ENCODE measurements around the gene SLMAP.

Gene SLMAP

DNA sequence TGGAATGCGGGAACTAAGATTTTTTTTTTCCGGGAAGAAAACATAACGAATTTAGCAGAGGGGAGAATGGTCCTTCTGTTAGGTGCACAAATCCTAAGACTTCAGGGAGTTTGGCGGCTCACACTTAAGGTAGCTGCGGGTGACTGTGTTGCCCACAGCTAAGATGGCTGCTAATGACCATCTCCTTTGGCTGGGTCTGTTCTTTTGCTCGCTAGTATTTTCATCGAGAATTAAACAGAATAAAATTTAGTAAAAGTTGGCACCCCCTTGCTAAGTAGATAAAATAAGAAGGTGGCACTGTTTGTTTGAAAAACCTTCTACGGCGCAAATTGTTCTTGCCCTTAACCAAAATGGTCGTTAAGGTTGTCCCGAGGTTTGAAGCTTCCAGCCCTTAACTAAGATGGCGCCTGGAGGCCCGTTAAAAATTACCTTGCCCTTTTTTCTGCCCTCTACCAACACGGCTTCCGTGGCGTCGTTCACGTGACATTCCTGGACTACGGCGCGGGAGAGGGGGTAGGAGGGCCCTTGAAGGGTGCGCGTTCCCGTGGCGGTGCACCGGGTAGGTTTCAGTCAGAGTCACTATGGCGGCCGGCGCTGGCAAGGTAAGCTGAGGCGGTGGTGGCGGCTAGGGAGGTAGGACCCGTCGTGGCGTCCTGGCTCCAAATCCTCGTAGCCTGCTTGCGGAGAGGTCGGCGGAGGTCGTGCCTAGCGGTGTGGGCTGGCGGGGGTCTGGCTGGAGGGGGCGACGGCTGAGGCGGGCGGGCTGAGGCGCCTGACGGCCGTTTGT is at the start of gene SLMAP:
Gene SLMAP (plus strand): TSS at position 569 of the 787 bp plus-strand sequence. CDS start 1,343 bp downstream, outside the sequence.
- peak; percentile 92 for DNase-seq

DNA sequence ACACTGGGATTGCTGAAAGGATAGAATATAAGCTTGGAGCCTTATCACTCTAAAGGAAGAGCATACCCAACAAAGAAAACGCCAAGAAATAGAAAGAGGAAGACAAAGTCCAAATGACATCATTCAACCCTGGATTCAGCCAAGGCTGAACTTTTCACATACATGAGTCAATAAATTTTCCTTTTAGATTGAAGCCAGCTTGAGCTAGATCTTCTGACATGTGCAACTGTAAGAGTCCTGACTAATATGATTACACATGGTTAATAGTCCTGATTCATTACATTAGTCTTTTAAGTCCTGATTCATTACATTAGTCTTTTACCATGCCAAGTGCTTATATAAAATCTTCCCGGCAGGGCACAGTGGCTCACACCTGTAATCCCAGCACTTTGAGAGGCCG is 49.6 kb upstream of the SLMAP start:
- DNase-seq, result no peak

DNA sequence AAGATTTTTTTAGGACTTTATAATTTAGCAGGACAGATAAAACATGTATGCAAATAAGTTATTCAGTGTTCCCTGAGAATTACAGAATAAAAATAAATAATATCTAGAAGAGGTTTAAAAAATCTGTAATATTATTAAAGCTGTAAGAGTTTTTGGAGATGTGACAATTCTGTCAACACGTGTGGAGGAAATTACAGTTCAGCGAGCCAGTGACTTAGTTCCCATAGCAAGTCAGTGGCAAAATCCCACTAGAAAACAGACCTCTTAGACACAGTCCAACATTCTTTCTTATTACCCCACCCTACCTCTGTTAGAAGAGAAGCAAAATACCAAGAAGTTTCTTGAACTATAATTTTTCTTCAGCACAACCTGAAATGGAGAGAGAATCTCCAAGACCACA is 47.1 kb upstream of the SLMAP start:
- DNase-seq, result no peak

DNA sequence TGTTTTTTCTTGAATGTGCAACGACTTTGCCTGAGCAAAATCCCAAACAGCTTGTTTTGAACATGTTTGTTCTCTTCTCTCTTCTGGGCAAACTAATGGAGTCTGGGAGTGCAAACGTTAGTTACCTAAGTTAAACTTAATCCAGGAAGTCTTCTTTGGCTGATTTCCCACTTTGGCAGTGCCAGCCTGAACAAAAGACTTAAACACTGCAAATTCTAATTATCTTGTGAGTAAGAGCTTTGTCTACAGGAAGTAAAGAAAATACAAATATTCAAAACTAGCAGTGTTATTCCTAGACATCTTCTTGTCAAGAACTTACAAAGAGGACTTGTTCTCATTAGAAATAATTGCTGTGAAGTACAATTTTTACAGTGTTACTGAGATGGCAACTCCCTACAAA is 46.5 kb upstream of the SLMAP start:
- no peak for DNase-seq

DNA sequence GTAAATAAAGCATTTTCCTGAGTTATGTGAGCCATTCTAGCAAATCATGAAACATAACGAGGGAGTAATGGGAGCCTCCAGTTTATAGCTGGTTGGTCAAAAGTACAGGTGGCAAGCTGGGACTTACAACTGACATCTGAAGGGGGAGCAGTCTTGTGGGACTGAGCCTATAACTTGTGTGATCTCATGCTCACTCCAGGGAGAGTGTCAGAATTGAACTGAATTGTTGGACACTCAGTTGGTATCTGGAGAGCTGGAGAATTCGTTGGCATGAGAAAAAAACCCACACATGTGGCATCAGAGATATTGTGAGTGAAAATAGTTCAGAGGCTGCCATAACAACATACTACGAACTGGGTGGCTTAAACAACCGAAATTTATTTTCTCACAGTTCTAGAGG is 40.4 kb upstream of the SLMAP start:
- no peak for DNase-seq

DNA sequence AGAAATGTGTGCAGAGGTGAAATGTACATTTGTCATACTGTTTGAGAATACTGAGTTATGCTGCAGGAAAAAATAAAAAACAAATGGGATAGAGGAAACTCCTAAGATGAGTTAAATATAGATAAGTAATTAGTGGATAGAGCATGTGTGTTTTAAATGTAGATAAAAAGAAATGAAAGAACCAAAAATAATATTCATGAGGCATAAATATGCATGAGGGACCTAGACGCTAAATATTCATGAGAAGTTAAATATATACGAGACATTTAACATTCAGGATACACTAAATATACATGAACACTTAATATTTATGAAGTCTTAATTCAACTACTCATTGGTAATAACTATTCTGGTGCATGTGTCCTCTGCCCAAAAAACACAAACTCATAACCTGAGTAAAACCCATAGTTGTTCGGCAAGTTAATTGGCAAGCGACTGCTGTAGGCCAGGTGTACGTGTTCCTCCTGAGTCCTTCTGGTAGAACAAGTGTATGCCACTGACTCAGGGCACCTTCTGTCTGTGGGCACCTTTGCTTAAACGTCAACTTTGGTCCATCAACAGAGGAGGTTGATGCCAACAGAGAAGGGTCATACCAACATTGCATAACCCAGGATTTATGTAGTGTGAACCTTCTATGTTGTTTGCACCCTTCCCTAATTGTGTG is 38.8 kb upstream of the SLMAP start:
- no peak for DNase-seq

DNA sequence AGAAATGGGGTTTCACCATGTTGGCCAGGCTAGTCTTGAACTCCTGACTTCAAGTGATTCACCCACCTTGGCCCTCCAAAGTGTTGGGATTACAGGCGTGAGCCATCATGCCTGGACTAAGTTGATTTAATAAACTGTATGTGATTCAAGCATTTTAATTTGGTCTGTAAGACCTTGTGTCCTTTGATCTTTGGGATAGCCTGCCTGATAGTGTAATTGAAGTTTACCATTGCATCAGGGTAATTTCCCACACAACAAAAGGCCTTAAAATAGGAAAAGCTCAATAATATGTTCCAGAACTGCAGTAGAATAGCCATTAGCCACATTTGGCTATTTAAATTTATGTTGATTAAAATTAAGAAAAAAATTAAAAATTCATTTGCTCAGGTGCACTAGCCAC is 38.0 kb upstream of the SLMAP start:
- no peak for DNase-seq

DNA sequence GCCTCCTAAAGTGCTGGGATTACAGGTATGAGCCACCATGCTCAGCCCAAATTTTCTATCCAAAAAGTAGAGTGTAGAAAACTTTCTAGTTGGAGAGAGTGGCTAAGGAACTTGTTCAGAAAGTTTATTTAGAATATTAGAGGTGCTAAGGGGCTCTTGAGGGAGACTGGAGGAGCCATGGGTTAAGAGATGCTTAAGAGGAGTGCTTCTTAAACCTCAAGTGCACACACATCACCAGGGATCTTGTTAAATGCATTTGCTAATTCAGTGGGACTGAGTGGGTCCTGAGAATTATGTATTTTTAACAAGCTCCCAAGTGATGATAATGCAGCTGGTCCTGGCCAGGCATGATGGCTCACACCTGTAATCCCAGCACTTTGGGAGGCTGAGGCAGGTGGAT is 29.7 kb upstream of the SLMAP start:
- DNase-seq, result no peak

DNA sequence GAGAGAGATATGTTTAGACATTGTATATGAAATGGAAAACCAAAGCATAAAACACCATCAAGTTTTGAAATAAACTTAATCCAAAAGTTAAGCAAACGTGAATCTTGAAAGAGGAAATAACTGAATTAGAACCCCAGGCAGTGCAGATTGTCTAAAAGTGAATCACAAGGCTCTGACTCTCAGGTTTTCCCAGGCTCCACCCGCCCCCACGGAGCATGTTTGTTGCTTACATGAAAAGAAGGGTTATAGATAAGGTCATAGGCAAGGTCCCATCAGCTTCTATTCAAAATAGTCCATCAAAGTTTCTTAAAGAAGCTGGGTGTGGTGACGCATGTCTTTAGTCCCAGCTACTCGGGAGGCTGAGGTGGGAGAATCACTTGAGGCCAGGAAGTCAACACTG is 29.0 kb upstream of the SLMAP start:
- no peak for DNase-seq

GRCh38 chr3:57729334-57730045 is 26.6 kb upstream of the SLMAP start:
- DNase-seq, result no peak

DNA sequence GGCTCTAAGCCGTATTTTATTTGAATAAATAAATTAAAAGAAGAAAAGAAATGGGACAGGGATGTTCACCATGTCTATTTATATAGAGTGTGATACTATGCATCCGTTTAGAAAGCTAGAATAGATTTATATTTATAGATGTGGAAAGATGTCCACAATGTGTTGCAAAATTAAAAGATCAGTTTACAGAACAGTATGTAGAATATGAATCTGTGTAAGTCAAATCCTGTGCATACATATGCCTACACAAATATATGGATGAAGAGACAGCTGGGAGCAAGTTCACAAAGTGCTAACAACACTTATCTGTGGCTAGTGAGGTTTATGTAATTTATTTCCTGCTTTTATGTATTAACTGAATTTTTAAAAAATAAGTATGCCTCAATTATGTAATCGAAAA is 25.4 kb upstream of the SLMAP start:
- DNase-seq, result no peak

DNA sequence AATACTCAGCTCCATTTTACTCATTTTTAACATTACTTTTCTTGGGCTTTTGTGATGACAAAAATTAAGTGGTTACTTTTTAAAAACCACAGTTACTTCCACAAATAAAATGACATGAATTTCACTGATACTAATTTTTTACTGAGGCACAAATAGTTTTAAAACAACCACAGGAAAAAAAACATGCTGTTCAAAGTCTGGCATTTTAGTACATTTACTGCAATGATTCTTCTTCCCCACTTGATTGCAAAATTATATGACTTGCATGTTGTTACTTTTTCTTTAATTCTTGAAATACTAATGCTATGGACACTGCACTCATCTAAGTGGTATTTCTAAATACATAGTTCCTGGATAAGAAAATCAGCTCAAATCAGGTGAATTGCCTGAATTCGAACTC is 24.8 kb upstream of the SLMAP start:
- no peak for DNase-seq

DNA sequence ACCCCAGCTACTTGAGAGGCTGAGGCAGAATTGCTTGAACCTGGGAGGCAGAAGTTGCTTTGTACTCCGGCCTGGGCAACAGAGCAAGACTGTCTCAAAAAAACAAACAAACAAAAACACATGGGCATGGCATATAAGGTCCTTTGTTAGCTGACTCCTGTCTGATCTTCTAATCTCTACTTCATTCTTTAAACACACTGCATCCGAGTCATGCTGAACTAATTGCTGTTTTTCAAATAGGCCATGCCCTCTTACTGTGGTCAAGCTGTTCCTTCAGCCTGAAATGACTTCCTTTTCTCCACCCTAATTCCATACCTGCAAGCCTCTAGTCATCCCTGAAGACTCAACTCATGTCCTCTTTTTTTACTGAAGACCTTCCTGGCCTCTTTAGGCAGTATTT is 22.3 kb upstream of the SLMAP start:
- no peak for DNase-seq

- no peak for DNase-seq
These were observed 20.7 kb upstream of the SLMAP start for GRCh38 chr3:57735405-57735804.

- DNase-seq, result no peak
These were observed 18.3 kb upstream of the SLMAP start for GRCh38 chr3:57737840-57738239.

GRCh38 chr3:57738391-57738790 is 17.7 kb upstream of the SLMAP start:
- DNase-seq, result no peak

GRCh38 chr3:57740027-57740426 is 16.1 kb upstream of the SLMAP start:
- no peak for DNase-seq

DNA sequence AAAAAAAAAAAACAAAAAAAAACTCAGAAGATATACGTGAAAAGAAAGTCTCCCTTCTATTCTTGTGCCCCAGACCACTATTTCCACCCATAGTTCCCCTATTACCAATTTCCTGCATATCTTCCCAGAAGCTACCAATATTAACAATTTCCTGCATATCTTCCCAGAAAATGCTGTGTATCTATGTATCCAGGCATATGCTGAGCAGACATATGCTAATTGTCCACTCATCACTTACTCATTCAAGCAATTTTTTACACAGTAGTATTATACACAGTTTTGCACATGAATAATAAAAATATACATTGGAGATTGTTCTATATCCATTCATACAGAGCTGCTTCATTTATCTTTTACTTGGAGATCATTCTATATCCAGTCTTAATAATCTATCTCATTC is 12.6 kb upstream of the SLMAP start:
- no peak for DNase-seq

- no peak for DNase-seq
These were observed 11.0 kb upstream of the SLMAP start for GRCh38 chr3:57745101-57745500.

- no peak for DNase-seq
These were observed 9.7 kb upstream of the SLMAP start for GRCh38 chr3:57746156-57747010.

DNA sequence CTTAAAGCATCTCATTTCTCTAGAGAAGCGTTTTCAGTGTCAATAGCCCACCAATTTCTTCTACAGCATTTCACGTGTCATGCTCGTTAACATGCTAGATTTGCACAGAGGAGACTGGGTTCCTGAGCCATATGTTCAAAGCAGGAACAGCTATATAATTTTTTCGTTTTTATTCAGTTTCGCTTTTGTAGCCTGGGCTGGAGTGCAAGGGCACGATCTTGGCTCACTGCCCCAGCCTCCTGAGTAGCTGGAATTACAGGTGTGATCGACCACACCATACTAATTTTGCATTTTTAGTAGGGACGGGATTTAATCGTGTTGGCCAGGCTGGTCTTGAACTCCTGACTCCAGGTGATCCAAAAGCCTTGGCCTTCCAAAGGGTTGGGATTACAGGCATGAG is 6.6 kb upstream of the SLMAP start:
- no peak for DNase-seq

- no peak for DNase-seq
These were observed 3.8 kb upstream of the SLMAP start for GRCh38 chr3:57752307-57752706.

- no peak for DNase-seq
These were observed 3.1 kb upstream of the SLMAP start for GRCh38 chr3:57753016-57753415.

Data from activated effector memory CD4-positive, alpha-beta T cell treated with Interleukin-2 at 50 U/mL for 16 hours (primary cell).